ENCODE measurements around the gene MEF2C. TPM values are rescaled to one million over a fixed set of nuclear protein-coding genes. Genes with fewer than 3 reads are reported as not detected.

MEF2C gene
- total RNA-seq, 1 donor from 2014 or later = 0.26 TPM

DNA sequence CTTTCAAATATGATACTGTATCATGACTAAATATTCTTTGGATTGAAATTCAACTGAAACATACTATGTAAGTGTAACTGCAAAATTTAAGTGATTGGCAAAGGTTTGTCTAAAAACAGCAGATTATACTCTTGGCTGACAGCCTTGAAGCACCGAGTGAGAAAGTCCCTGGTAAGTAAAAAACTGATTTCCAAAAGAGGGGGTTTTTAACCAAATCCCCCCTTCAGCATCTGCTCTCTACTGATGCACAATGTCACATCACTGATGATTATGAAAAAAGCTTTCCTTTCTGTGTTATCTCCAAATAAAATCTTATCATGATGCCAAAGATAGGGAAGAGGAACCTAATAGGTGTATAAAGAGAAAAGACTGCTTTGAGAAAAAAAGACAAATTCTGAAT is 141.0 kb downstream of the MEF2C start:
- no peaks in the 10 kb centered on the region for H3K9me3 ChIP-seq (ENCODE audit: low read depth)
- no peaks in the 10 kb centered on the region for H3F3A ChIP-seq (ENCODE audit: low read depth)
- H3K4me3 ChIP-seq = no peak overlapping the region
- H3K9me3 Mint-ChIP-seq = no peaks in the 10 kb centered on the region
- no peak overlapping the region for H3K27ac ChIP-seq
- no peak overlapping the region for H3K4me2 ChIP-seq
- no peaks in the 10 kb centered on the region for H3K79me2 ChIP-seq (ENCODE audit: low read depth)
- H3K27me3 ChIP-seq = no peaks in the 10 kb centered on the region
- H2AFZ ChIP-seq (replicated peaks) = no peak overlapping the region
- no peak overlapping the region for H3K9ac ChIP-seq
- H3K27me3 Mint-ChIP-seq (ENCODE audit: insufficient read depth, low read depth) = no peaks in the 10 kb centered on the region
- no peaks in the 10 kb centered on the region for H3K36me3 Mint-ChIP-seq
- H4K20me1 ChIP-seq (ENCODE audit: low read depth) = no peaks in the 10 kb centered on the region
- H3K4me3 Mint-ChIP-seq = no peak overlapping the region
- peaks cover 7% of the 10 kb centered on the region for H3K4me1 Mint-ChIP-seq
- H3K4me1 ChIP-seq = peaks cover 10% of the 10 kb centered on the region
- H3K27ac Mint-ChIP-seq = no peak overlapping the region
- TF ChIP-seq EZH2 (IDR thresholded peaks at IDR 0.05) (no peak), EZH2phosphoT487 (IDR thresholded peaks at IDR 0.05) (no peak)
- TF ChIP-seq, protein P1, sequence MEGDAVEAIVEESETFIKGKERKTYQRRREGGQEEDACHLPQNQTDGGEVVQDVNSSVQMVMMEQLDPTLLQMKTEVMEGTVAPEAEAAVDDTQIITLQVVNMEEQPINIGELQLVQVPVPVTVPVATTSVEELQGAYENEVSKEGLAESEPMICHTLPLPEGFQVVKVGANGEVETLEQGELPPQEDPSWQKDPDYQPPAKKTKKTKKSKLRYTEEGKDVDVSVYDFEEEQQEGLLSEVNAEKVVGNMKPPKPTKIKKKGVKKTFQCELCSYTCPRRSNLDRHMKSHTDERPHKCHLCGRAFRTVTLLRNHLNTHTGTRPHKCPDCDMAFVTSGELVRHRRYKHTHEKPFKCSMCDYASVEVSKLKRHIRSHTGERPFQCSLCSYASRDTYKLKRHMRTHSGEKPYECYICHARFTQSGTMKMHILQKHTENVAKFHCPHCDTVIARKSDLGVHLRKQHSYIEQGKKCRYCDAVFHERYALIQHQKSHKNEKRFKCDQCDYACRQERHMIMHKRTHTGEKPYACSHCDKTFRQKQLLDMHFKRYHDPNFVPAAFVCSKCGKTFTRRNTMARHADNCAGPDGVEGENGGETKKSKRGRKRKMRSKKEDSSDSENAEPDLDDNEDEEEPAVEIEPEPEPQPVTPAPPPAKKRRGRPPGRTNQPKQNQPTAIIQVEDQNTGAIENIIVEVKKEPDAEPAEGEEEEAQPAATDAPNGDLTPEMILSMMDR (IDR thresholded peaks at IDR 0.05) = no peak
- no peak for DNase-seq (ENCODE audit: low spot score)
- no peaks in the 10 kb centered on the region for H3K36me3 ChIP-seq

DNA sequence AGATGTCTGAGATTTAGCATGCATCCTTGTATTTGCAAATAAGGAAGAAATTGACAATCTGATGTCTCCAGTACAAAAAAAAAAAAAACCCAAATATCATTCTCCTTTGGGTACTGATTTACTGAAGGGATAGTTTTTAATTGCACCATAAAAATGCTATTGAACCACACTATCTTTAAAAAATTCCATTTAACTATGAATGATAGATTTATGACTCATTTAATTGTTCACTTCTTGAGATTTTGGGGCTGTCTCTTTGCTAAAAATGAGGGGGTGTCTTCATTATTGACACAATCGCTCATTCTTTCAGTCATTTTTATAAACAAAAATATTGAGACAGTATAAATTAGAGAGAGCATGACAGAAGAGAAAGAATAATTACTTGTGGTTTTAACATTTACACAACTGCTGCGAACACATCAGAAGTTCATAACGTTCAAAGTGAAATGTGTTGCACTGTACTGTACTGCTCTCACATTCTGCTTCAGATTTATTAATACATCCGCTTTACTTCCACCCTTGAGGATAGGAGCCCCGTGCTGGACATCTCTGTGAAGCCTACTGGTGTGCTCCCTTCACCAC is 142.3 kb downstream of the MEF2C start:
- Histone ChIP-seq H3K9ac (no peak overlapping the region), H3K27me3 (no peaks in the 10 kb centered on the region), H3K79me2 (ENCODE audit: low read depth) (no peaks in the 10 kb centered on the region), H3K4me2 (no peak overlapping the region), H3K27ac (no peak overlapping the region), H3F3A (ENCODE audit: low read depth) (no peaks in the 10 kb centered on the region), H4K20me1 (ENCODE audit: low read depth) (no peaks in the 10 kb centered on the region), H3K36me3 (no peaks in the 10 kb centered on the region), H2AFZ (replicated peaks) (no peak overlapping the region), H3K4me3 (no peak overlapping the region), H3K4me1 (peaks cover 10% of the 10 kb centered on the region), H3K9me3 (ENCODE audit: low read depth) (no peaks in the 10 kb centered on the region)
- Mint-ChIP-seq H3K4me3 (no peak overlapping the region), H3K4me1 (peaks cover 7% of the 10 kb centered on the region), H3K27me3 (ENCODE audit: insufficient read depth, low read depth) (no peaks in the 10 kb centered on the region), H3K27ac (no peak overlapping the region), H3K9me3 (no peaks in the 10 kb centered on the region), H3K36me3 (no peaks in the 10 kb centered on the region)
- no peak for DNase-seq (ENCODE audit: low spot score)
- TF ChIP-seq EZH2phosphoT487 (IDR thresholded peaks at IDR 0.05) = no peak
- TF ChIP-seq EZH2 (IDR thresholded peaks at IDR 0.05) = no peak
- TF ChIP-seq, protein P1 (IDR thresholded peaks at IDR 0.05) = no peak

DNA sequence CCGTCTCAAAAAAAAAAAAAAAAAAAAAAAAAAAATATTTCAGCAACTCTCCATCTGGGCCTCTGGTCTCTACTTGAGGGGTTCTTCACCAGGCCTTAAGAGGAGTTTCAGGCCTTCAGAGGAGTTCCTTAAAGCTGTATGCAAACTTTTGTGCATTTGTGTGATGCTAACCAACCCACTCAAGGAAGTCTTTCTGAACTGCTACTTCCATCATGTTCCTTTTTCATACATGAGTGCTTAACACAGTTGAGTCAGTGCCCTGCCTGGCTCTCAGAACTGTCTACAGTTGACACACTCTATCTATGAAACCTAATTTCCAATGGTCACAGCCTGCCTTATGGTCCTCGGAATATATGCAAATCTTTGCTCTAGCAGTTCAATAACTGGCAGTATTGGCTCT is 146.5 kb downstream of the MEF2C start:
- H3K9ac ChIP-seq = no peak overlapping the region
- Mint-ChIP-seq H3K4me1 (peaks cover 29% of the 10 kb centered on the region), H3K9me3 (no peaks in the 10 kb centered on the region), H3K27ac (no peak overlapping the region), H3K27me3 (ENCODE audit: insufficient read depth, low read depth) (peaks cover 2% of the 10 kb centered on the region), H3K36me3 (no peaks in the 10 kb centered on the region), H3K4me3 (no peak overlapping the region)
- no peak for DNase-seq (ENCODE audit: low spot score)
- H3K4me3 ChIP-seq = no peak overlapping the region
- H3K4me1 ChIP-seq = peaks cover 32% of the 10 kb centered on the region
- H3F3A ChIP-seq (ENCODE audit: low read depth) = peaks cover 12% of the 10 kb centered on the region
- no peaks in the 10 kb centered on the region for H3K36me3 ChIP-seq
- H2AFZ ChIP-seq (replicated peaks) = no peak overlapping the region
- no peaks in the 10 kb centered on the region for H3K79me2 ChIP-seq (ENCODE audit: low read depth)
- H3K27ac ChIP-seq = no peak overlapping the region
- H4K20me1 ChIP-seq (ENCODE audit: low read depth) = no peaks in the 10 kb centered on the region
- H3K9me3 ChIP-seq (ENCODE audit: low read depth) = no peaks in the 10 kb centered on the region
- no peaks in the 10 kb centered on the region for H3K27me3 ChIP-seq
- no peak overlapping the region for H3K4me2 ChIP-seq
- TF ChIP-seq EZH2phosphoT487 (IDR thresholded peaks at IDR 0.05) (no peak), EZH2 (IDR thresholded peaks at IDR 0.05) (no peak)
- TF ChIP-seq, protein P1 (IDR thresholded peaks at IDR 0.05) = no peak
